ENCODE measurements around the gene KCNJ9.
A peak's percentile ranks its signal among the peaks of the same experiment; 100 is the strongest.
"Not testable (repeated sequence)": the region's sequence is repeated elsewhere in the genome, so short reads cannot be mapped to it uniquely, and the experiment has no call there.

The KCNJ9 gene

GRCh38 chr1:160081261-160081936, at the start of gene KCNJ9:
Gene KCNJ9 (plus strand): TSS chr1:160081538. CDS start chr1:160084031, 2,493 bp downstream.
- peak; percentile 87 for DNase-seq (ENCODE audit: low spot score)

GRCh38 chr1:160032165-160032820, 49.0 kb upstream of the KCNJ9 start:
- no peak for DNase-seq (ENCODE audit: low spot score)

DNA sequence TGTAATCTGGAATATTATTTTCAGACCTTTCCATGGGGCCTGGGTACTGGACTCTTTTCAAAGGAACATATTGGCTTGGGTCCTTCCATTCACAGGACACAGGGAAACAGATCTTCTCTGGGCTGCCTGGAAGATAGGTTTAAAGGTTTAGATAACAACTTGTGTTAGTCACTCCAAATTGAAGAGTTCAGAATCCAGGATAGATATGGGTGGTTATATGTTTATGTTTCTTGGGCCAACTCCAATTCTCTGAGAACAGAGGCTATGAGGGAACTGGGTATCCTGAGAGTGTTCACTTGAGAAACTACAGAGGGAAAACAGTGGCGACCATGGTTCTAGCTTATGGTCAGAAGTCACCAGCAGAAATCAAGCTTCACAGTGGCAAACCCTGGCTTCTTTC, 40.9 kb upstream of the KCNJ9 start:
- no peak for DNase-seq (ENCODE audit: low spot score)

GRCh38 chr1:160043543-160043942, 37.8 kb upstream of the KCNJ9 start:
- DNase-seq (ENCODE audit: low spot score), result no peak

- no peak for DNase-seq (ENCODE audit: low spot score)
These were observed 35.7 kb upstream of the KCNJ9 start for GRCh38 chr1:160045653-160046052.

DNA sequence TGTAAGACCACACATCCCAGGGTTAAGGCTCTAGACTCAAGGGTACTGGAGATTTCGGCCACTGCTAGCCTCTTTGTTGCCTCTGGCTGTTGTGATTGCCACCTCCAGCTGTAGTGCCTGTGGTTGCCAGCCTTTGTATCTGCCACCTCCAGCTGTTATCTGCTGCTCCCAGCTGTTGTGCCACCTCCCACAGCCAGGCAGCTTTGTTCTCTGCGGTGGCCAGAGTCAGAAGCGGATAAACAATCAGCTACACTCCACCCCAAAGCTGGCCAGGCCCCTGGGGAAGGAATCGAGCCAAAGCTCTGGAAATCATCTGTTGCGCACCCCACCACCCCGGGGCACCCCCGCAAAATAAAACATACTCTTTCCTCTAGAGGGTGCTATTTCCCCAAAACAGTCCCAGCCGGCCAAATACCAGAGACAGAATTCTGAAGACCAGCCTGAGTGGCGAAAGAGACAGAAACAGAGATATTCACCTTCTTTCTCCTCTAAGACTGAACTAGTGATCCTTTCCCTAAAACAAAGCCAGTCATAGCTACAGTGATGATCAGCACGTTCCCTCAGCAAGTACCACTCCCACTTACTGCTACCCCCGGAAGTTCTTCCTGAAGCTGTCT, 34.7 kb upstream of the KCNJ9 start:
- peak; percentile 70 for DNase-seq (ENCODE audit: low spot score)

DNA sequence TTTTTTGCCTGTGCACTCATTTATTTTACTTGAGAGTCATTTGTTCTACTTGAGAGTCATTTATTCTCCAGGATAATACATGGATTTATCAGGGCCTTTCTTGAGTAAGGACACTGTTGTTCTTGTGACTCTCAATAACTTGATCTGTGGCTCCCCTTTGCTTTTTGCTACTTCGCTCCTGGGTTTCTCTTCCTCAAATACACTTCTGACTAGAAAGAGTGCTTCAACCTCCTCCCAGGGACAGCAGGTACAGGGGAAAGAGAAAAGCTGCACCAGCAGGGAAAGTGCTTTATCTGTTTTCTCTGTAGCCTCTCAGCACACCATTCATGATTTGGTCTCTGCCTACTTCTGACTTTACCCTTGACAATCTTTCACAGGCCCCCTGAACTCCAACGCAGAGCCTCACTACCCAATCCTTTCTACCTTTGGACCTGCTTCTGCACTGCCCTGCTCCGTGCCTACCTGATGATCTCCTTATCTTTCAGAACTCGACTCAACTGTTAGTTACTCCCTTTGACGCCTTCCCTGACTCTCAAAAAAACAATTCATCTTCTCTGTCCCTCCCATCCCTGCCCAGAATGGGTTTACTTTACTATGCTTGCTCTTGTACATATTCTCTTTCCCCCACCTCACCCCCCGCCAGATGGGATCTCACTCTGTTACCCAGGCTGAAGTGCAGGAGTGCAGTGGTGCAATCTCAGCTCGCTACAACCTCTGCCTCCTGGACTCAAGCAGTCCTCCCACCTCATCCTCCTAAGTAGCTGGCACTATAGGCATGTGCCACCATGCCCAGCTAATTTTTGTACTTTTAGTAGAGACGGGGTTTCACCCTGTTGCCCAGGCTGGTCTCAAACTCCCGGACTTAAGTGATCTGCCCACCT, 34.0 kb upstream of the KCNJ9 start:
- DNase-seq (ENCODE audit: low spot score), result no peak

GRCh38 chr1:160048335-160048734, 33.0 kb upstream of the KCNJ9 start:
- no peak for DNase-seq (ENCODE audit: low spot score)

- DNase-seq (ENCODE audit: low spot score), result no peak
These were observed 32.2 kb upstream of the KCNJ9 start for GRCh38 chr1:160049101-160049500.

DNA sequence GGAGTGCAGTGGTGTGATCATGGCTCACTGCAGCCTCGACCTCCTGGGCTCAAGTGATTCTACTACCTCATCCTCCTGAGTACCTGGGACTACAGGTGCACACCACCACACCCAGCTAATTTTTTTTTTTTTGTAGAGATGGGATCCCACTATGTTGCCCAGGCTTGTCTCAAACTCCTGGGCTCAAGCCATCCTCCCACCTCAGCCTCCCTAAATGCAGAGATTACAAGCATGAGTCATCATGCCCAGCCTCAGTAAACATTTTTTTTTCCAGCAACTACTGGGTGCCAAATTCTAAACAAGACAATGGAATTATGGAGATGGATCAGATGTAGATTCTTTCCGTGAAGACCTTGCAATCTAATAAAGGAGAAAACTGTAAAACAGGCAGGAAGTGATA, 31.2 kb upstream of the KCNJ9 start:
- not testable (repeated sequence) for DNase-seq (ENCODE audit: low spot score)

GRCh38 chr1:160050619-160051018, 30.7 kb upstream of the KCNJ9 start:
- no peak for DNase-seq (ENCODE audit: low spot score)

DNA sequence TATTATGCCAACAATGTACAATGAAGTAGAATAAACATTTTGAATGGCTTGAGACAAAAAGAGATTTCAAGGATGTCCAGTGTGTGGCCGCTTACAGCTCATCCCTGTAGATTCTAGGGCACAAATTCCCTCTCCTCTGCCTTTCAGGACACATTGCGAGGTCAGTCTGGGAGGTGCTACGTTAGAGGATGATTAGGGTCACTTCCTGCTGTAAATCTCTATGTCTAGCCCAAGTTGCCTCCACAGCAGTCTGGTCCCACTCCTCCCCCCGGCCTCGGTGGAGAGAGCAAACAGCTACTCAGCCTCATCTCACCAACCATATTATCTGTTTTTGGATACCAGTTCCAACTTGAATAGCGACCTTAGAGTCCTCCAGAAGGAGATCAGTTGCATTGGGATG, 28.4 kb upstream of the KCNJ9 start:
- no peak for DNase-seq (ENCODE audit: low spot score)

DNA sequence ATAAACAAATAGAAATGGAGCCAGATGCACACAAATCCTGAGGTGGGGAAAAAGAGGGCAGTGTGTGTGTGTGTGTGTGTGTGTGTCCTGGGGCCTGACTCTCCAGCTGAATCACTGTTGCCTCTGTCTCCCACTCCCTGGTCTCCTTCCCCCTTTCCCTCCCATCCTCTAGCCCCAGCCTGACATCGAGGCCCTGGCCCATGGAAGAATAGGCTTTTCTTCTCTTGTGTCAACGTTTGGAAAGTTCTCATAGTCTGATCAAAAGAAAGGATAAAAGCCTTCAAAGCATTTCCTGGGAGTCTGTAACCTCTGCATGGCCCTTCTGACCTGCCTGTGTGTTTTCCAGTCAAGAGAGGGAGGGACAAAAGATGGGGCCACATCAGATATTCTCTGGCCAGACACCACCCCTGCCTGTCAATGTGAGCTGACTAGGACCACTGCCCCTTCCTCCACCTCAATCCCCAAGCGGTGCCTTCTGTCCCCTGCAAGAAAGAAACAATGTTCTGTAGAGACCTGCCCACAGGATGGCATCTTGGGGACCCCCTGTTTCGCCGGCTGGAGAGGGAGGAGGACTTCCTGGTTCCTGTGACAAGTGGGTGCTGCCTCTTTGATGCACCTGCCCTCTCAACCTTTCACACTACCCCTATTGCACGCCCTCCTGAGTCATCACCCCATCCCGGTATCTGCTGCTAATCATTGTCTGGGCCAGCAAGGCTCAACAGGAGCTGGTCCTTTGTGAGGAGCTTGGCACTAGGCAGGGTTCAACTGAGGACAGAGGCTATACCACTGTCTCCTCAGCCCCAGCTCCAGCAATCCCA, 27.6 kb upstream of the KCNJ9 start:
- no peak for DNase-seq (ENCODE audit: low spot score)

- no peak for DNase-seq (ENCODE audit: low spot score)
These were observed 24.6 kb upstream of the KCNJ9 start for GRCh38 chr1:160056648-160057169.

GRCh38 chr1:160058087-160058486, 23.3 kb upstream of the KCNJ9 start:
- no peak for DNase-seq (ENCODE audit: low spot score)

- no peak for DNase-seq (ENCODE audit: low spot score)
These were observed 19.7 kb upstream of the KCNJ9 start for GRCh38 chr1:160061369-160062229.

- DNase-seq (ENCODE audit: low spot score), result no peak
These were observed 19.2 kb upstream of the KCNJ9 start for GRCh38 chr1:160062230-160062532.

- DNase-seq (ENCODE audit: low spot score), result no peak
These were observed 18.2 kb upstream of the KCNJ9 start for GRCh38 chr1:160063176-160063575.

DNA sequence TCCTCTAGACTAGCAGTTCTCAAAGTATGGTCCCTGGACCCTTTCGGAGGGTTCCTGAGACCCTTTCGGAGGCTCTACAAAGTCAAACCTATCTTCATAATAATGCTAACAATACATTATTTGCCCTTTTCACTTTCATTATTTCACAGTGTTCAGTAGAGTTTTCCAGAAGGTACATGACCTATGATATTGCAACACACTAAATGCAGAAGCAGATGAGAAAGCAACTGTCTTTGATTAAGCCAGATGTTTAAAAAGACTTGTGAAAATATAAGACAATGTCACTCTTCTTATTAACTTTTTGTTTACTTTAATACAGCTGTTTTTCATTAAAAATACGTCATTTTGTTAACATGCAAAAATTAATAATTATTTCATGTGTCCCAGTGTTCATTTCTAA, 17.2 kb upstream of the KCNJ9 start:
- DNase-seq (ENCODE audit: low spot score), result no peak

DNA sequence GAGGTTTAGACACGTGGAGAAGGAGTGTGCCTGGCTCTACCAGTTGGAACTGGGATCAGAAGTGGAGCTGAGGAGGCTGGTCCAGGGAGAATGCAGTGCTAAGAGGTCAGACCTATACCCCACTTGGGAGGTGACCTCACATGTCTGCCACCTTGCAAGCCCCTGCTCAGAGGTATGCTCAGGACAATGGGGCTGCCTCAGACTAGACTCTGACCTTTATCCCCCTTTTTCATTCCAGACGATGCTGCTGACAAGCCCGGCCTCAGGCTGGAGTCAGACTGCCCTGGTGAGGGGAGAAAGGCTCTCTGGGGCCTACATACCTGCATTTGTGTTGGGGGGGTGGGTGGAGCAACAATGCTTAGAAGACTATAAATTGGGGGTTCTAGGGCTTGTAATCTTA, 16.6 kb upstream of the KCNJ9 start:
- no peak for DNase-seq (ENCODE audit: low spot score)

All from hepatic stellate cell (primary cell).